Gastrocnemius medialis (tissue), 4 donors: ENCODE measurements around the gene SHOC1. TPM values are rescaled to one million over a fixed set of nuclear protein-coding genes. Genes with fewer than 3 reads are reported as not detected.
"Not testable (repeated sequence)": the region's sequence is repeated elsewhere in the genome, so short reads cannot be mapped to it uniquely, and the experiment has no call there.

Experiments
- ATAC-seq, 2 donors: fragments of 150-250 bp; one replicate each; pipeline ENCODE4 v1.9.1; 2016
- DNase-seq, 2 donors: peaks; one replicate each; pipeline ENCODE4 v3.0.0-alpha.2; 2019
- H3K27ac ChIP-seq, 4 donors: fragments of 200-600 bp; sonication (generic); 1 replicate in 1 of 4; 2 replicates in 3 of 4; pipeline ENCODE4 v1.5.1; 2016 to 2018; ENCODE audit warnings: mild to moderate bottlenecking in 2 of 4, moderate library complexity in 1 of 4
- H3K27me3 ChIP-seq, 3 donors: fragments of 200-600 bp; sonication (generic) in 2 of 3; 1 replicate in 1 of 3; 2 replicates in 2 of 3; pipeline versions ENCODE4 v1.5.1 to v1.6.0; 2016 to 2019; ENCODE audit warnings: mild to moderate bottlenecking in 1 of 3, moderate library complexity in 1 of 3
- H3K36me3 ChIP-seq, 2 donors: fragments of 200-600 bp; sonication (generic) in 1 of 2; one replicate each; pipeline ENCODE4 v1.5.1; 2017 to 2018
- H3K4me1 ChIP-seq, 2 donors: fragments of 200-600 bp; sonication (generic) in 1 of 2; one replicate each; pipeline ENCODE4 v1.5.1; 2016 to 2017; ENCODE audit warnings: mild to moderate bottlenecking in 2 of 2
- H3K4me3 ChIP-seq, 4 donors: fragments of 200-600 bp; sonication (generic) in 3 of 4; 1 replicate in 1 of 4; 2 replicates in 3 of 4; pipeline ENCODE4 v1.5.1; 2016 to 2019; ENCODE audit warnings: mild to moderate bottlenecking in 2 of 4
- H3K9me3 ChIP-seq, 3 donors: fragments of 200-600 bp; sonication (generic) in 2 of 3; 1 replicate in 1 of 3; 2 replicates in 2 of 3; pipeline ENCODE4 v1.5.1; 2016 to 2019
- POLR2A ChIP-seq, 2 donors: fragments of 450-650 bp; IDR thresholded peaks; one replicate each; pipeline ENCODE4 v1.6.1; 2017; ENCODE audit warnings: antibody characterized with exemption in 2 of 2, mild to moderate bottlenecking in 2 of 2, moderate library complexity in 2 of 2
- in situ Hi-C, 4 donors: fragments of 200-750 bp; cut with MboI; loops; one replicate each; pipeline versions ENCODE4 v1.15.0 to v1.8.0; 2017; ENCODE audit warnings: low sequenced_read_pairs in 4 of 4
- intact Hi-C: fragments of 100-400 bp; cut with DNase I; formaldehyde crosslinking; loops from one replicate; pipeline ENCODE4 v1.15.1; 2023; ENCODE audit warnings: low total_unique reads
- total RNA-seq, 4 donors: library from RNA; depleted of rRNA; stranded (reverse); fragments of >200 nt; gene quantifications; one replicate each; pipeline versions ENCODE4 v1.1.0 to v1.2.3, GENCODE V29; 2016
- TF ChIP-seq, protein P1 (sequence below), 5 experiments: fragments of 450-650 bp in 3 of 5; fragments of 200-600 bp in 2 of 5; sonication (generic) in 2 of 5; IDR thresholded peaks in 4 of 5; conservative IDR thresholded peaks in 1 of 5; 1 replicate in 4 of 5; 2 replicates in 1 of 5; pipeline ENCODE4 v1.5.1; 2016 to 2019; ENCODE audit warnings: antibody characterized with exemption in 5 of 5, mild to moderate bottlenecking in 3 of 5, moderate library complexity in 3 of 5

Gene SHOC1
- total RNA-seq, 4 donors from 2014 or later, result not detected

DNA sequence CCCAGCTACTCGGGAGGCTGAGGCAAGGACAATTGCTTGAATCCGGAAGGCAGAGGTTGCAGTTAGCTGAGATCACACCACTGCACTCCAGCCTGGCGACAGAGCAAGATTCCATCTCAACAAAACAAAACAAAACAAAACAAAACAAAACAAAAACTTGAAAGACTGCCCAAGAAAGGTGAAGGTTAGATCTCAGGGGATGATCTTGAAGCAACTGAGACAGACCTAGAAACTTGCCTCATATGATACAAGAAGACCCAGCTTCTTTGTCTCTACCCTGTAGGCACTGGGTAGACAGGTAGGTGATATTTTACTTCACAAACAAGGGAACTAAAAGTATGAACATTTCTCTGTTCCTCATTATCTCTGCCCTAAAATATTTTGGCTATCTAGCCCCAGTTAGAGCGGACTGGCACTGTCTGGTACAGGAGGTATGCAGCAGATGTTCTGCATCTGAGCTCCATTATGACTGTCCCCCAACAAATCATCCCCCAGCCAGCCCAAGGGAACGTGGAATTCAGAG is 26.3 kb upstream of the SHOC1 start:
- no peak for TF ChIP-seq POLR2A (IDR thresholded peaks at IDR 0.05)
- TF ChIP-seq, protein P1, sequence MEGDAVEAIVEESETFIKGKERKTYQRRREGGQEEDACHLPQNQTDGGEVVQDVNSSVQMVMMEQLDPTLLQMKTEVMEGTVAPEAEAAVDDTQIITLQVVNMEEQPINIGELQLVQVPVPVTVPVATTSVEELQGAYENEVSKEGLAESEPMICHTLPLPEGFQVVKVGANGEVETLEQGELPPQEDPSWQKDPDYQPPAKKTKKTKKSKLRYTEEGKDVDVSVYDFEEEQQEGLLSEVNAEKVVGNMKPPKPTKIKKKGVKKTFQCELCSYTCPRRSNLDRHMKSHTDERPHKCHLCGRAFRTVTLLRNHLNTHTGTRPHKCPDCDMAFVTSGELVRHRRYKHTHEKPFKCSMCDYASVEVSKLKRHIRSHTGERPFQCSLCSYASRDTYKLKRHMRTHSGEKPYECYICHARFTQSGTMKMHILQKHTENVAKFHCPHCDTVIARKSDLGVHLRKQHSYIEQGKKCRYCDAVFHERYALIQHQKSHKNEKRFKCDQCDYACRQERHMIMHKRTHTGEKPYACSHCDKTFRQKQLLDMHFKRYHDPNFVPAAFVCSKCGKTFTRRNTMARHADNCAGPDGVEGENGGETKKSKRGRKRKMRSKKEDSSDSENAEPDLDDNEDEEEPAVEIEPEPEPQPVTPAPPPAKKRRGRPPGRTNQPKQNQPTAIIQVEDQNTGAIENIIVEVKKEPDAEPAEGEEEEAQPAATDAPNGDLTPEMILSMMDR (IDR thresholded peaks at IDR 0.05 in 4 of 5, conservative IDR thresholded peaks at IDR 0.05 in 1 of 5), result no peak
- Histone ChIP-seq H3K27ac (no peak overlapping the region), H3K4me1 (no peaks in the 10 kb centered on the region), H3K27me3 (no peaks in the 10 kb centered on the region), H3K4me3 (no peak overlapping the region), H3K9me3 (no peaks in the 10 kb centered on the region), H3K36me3 (no peaks in the 10 kb centered on the region)
- DNase-seq (no peak), ATAC-seq (no peak)
- intact Hi-C loops, result no loop called here
- in situ Hi-C loops, result loop anchor here in 1 of 4 donors (10.0 kb wide), 1 partner anchor 254 kb away; no protein-coding TSS in a partner anchor

DNA sequence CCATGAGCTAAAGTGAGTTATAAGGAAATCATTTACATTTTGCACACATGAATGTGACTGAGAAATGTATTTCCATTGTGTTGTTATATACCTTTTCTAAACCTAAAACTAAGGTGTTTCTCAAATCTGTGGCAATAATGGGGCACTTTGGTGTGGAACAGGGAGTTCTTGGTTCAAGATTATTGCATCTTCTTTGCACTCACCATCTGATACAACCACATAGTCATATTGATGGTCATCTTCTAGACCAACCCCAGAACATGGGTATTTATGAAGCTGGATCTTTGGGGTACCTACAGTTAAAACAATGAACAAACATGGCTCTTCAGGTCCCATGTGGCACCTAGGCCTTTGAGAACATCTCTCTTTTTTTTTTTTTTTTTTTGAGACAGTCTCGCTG is 24.6 kb upstream of the SHOC1 start:
- no peak for ATAC-seq
- TF ChIP-seq POLR2A (IDR thresholded peaks at IDR 0.05), result no peak
- TF ChIP-seq, protein P1 (IDR thresholded peaks at IDR 0.05 in 4 of 5, conservative IDR thresholded peaks at IDR 0.05 in 1 of 5), result no peak
- intact Hi-C loops, result no loop called here

GRCh38 chr9:111815285-111816070 is 20.7 kb upstream of the SHOC1 start:
- no peak for DNase-seq
- no peaks in the 10 kb centered on the region for H3K27me3 ChIP-seq
- no peaks in the 10 kb centered on the region for H3K36me3 ChIP-seq
- H3K9me3 ChIP-seq, result no peaks in the 10 kb centered on the region
- intact Hi-C loops, result no loop called here
- in situ Hi-C loops, result no loop called here
- H3K4me1 ChIP-seq, result no peaks in the 10 kb centered on the region
- TF ChIP-seq POLR2A (IDR thresholded peaks at IDR 0.05), result no peak
- TF ChIP-seq, protein P1 (IDR thresholded peaks at IDR 0.05 in 4 of 5, conservative IDR thresholded peaks at IDR 0.05 in 1 of 5), result no peak
- no peak overlapping the region for H3K4me3 ChIP-seq
- H3K27ac ChIP-seq, result no peak overlapping the region
- ATAC-seq, result no peak

More for the DNA sequence above, 24.6 kb upstream of the SHOC1 start:
- H3K4me3 ChIP-seq, result no peak overlapping the region
- H3K9me3 ChIP-seq, result no peaks in the 10 kb centered on the region
- no peaks in the 10 kb centered on the region for H3K36me3 ChIP-seq
- H3K27ac ChIP-seq, result no peak overlapping the region
- no peaks in the 10 kb centered on the region for H3K27me3 ChIP-seq
- no peak for DNase-seq
- in situ Hi-C loops, result no loop called here
- no peaks in the 10 kb centered on the region for H3K4me1 ChIP-seq

- ATAC-seq (no peak), DNase-seq (no peak)
- H3K27ac ChIP-seq, result no peak overlapping the region
- no peak for TF ChIP-seq POLR2A (IDR thresholded peaks at IDR 0.05)
- in situ Hi-C loops (no loop called here), intact Hi-C loops (no loop called here)
- no peak overlapping the region for H3K4me3 ChIP-seq
- H3K27me3 ChIP-seq, result no peaks in the 10 kb centered on the region
- H3K4me1 ChIP-seq, result no peaks in the 10 kb centered on the region
- no peaks in the 10 kb centered on the region for H3K9me3 ChIP-seq
- H3K36me3 ChIP-seq, result no peaks in the 10 kb centered on the region
Observed at GRCh38 chr9:111812337-111812736, 17.6 kb upstream of the SHOC1 start.

DNA sequence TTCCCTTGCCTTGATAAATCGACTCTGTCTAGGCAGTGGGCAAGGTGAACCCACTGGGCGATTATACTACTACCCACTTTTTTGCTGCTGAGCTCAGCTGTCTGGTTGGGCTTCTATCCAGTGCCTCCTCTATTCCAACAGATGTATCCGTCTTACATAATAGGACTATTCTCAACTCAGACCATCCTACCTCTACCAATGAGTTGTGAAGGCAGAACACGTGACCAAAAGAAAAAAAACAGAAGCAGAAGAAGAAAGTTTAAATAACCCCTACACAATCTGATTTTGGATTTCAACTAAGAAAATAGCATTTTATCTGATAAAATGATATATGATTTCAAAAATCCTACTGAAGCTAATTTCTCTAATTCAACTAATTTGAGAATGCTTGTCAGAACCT is 16.2 kb upstream of the SHOC1 start:
- intact Hi-C loops (no loop called here), in situ Hi-C loops (no loop called here)
- TF ChIP-seq, protein P1 (IDR thresholded peaks at IDR 0.05 in 4 of 5, conservative IDR thresholded peaks at IDR 0.05 in 1 of 5), result no peak
- no peak for TF ChIP-seq POLR2A (IDR thresholded peaks at IDR 0.05)
- Histone ChIP-seq H3K9me3 (no peaks in the 10 kb centered on the region), H3K27me3 (no peaks in the 10 kb centered on the region), H3K36me3 (no peaks in the 10 kb centered on the region), H3K27ac (no peak overlapping the region), H3K4me3 (no peak overlapping the region), H3K4me1 (no peaks in the 10 kb centered on the region)
- DNase-seq, result no peak
- ATAC-seq, result no peak

GRCh38 chr9:111810415-111810814 is 15.7 kb upstream of the SHOC1 start:
- H3K4me1 ChIP-seq, DNase-seq, in situ Hi-C loops, H3K4me3 ChIP-seq, H3K36me3 ChIP-seq, ATAC-seq, intact Hi-C loops, H3K9me3 ChIP-seq, H3K27ac ChIP-seq, H3K27me3 ChIP-seq: not testable (repeated sequence)
